ENCODE measurements around the gene MAPRE2. TPM values are rescaled to one million over a fixed set of nuclear protein-coding genes. Genes with fewer than 3 reads are reported as not detected.
"Not testable (repeated sequence)": the region's sequence is repeated elsewhere in the genome, so short reads cannot be mapped to it uniquely, and the experiment has no call there.

The MAPRE2 gene
- total RNA-seq, 1 donor from 2014 or later, result 17.1 TPM

- TF ChIP-seq, protein P1, sequence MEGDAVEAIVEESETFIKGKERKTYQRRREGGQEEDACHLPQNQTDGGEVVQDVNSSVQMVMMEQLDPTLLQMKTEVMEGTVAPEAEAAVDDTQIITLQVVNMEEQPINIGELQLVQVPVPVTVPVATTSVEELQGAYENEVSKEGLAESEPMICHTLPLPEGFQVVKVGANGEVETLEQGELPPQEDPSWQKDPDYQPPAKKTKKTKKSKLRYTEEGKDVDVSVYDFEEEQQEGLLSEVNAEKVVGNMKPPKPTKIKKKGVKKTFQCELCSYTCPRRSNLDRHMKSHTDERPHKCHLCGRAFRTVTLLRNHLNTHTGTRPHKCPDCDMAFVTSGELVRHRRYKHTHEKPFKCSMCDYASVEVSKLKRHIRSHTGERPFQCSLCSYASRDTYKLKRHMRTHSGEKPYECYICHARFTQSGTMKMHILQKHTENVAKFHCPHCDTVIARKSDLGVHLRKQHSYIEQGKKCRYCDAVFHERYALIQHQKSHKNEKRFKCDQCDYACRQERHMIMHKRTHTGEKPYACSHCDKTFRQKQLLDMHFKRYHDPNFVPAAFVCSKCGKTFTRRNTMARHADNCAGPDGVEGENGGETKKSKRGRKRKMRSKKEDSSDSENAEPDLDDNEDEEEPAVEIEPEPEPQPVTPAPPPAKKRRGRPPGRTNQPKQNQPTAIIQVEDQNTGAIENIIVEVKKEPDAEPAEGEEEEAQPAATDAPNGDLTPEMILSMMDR (IDR thresholded peaks at IDR 0.05; ENCODE audit: unreplicated experiment), result no peak
- Mint-ChIP-seq H3K27me3 (ENCODE audit: low read depth) (no peaks in the 10 kb centered on the region), H3K9me3 (no peaks in the 10 kb centered on the region), H3K4me1 (peaks cover 8% of the 10 kb centered on the region), H3K36me3 (no peaks in the 10 kb centered on the region), H3K4me3 (no peak overlapping the region), H3K27ac (no peak overlapping the region)
- DNase-seq (ENCODE audit: low spot score in 2 of 2, unreplicated experiment in 2 of 2), result no peak
Observed at GRCh38 chr18:35167857-35168256, 126.6 kb downstream of the MAPRE2 start.

DNA sequence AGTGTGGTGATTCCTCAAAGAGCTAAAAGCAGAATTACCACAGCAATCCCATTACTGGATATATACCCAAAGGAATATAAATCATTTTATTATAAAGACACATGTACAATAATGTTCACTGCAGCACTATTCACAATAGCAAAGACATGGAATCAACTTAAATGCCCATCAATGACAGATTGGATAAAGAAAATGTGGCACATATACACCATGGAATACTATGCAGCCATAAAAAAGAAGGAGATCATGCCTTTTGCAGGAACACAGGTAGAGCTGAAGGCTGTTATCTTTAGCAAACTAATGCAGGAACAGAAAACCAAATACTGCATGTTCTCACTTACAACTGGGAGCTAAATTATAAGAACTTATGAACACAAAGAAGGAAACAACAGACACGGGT, 129.1 kb downstream of the MAPRE2 start:
- not testable (repeated sequence) for H3K9me3 Mint-ChIP-seq; H3K4me3 Mint-ChIP-seq; H3K36me3 Mint-ChIP-seq; DNase-seq (ENCODE audit: low spot score in 2 of 2, unreplicated experiment in 2 of 2); H3K27me3 Mint-ChIP-seq (ENCODE audit: low read depth); H3K27ac Mint-ChIP-seq
- peaks cover 12% of the 10 kb centered on the region for H3K4me1 Mint-ChIP-seq

DNA sequence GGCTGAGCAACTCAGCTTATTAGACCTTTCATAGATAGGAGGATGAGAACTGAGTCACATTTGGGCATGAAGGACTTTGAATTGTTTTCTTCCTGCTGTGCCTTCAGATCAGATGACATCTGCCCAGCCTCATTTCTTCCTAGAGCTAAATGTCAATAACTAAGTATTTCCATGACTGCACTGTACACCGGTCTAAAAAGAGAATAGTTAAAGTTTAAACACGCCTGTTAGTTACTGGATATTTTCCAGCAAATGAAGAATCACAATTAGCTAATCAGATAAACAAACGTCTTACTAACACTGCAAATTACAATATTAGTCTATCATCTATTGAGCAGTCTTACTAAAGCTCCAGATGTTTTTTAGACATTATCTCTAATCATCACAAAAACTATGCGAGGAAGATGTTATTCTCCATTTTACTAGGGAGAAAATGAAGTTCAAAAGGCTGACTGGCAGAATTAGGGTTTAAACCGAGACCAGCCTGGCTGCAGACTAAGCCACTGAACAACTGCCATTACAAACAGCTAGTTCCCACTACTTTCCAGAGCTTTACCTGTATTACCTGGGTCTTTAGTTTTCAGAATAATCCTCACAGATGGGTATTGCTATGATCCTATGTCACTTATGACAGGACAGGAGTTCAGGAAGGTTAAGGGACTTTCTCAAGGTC, 130.2 kb downstream of the MAPRE2 start:
- Mint-ChIP-seq H3K36me3 (no peaks in the 10 kb centered on the region), H3K9me3 (peaks cover 6% of the 10 kb centered on the region), H3K4me1 (peaks cover 6% of the 10 kb centered on the region), H3K27ac (no peak overlapping the region), H3K27me3 (ENCODE audit: low read depth) (no peaks in the 10 kb centered on the region), H3K4me3 (no peak overlapping the region)
- TF ChIP-seq, protein P1 (IDR thresholded peaks at IDR 0.05; ENCODE audit: unreplicated experiment), result no peak
- DNase-seq (ENCODE audit: low spot score in 2 of 2, unreplicated experiment in 2 of 2), result no peak

DNA sequence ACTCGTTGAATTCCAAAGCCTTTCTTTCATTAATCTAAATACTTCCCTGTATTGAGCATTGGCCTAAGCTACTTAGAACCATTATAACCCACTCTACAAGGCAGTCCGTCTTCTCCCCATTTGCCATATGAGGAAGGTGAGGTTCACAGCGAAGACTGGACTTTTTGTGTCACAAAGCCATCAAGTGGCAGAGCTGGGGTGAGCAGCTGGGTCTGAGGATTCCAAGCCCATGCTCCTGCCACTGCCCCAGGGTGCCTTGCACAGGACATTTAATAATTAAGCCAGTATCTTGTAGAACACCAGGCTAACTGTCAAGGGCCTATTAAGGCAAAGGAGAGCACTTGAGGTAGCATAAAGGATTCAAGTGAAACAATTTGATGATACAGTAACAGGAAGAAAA, 130.8 kb downstream of the MAPRE2 start:
- H3K4me1 Mint-ChIP-seq, result peaks cover 6% of the 10 kb centered on the region
- no peaks in the 10 kb centered on the region for H3K36me3 Mint-ChIP-seq
- H3K27ac Mint-ChIP-seq, result no peak overlapping the region
- TF ChIP-seq, protein P1 (IDR thresholded peaks at IDR 0.05; ENCODE audit: unreplicated experiment), result no peak
- H3K4me3 Mint-ChIP-seq, result no peak overlapping the region
- DNase-seq (ENCODE audit: low spot score in 2 of 2, unreplicated experiment in 2 of 2), result no peak
- no peaks in the 10 kb centered on the region for H3K27me3 Mint-ChIP-seq (ENCODE audit: low read depth)
- H3K9me3 Mint-ChIP-seq, result peaks cover 9% of the 10 kb centered on the region

DNA sequence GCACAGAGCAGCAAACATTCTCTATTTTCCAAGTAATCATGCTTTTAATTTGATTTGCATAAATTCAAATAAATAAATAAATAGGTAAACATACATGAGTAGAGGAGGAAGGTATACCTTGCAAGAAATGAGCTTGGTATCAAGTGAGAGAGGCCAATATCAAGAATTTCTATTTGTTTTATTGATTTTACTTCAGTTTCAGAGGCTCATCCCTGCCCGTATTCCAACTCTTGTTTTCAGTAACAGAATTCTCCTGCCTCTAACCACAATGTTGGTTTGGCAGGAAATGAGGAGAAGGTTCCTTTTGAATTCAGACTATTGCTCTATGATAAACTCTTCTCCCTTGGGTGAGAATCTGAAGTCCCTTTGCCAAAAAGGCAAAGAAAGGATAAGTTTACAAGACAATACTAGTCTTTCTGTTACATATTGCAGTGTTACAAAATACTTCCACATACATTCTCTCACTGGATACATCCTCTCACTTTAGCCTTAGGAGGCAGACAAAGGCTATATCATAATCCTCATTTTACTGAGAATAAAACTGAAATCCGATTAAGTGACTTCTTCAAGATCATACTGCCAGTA, 131.3 kb downstream of the MAPRE2 start:
- TF ChIP-seq, protein P1 (IDR thresholded peaks at IDR 0.05; ENCODE audit: unreplicated experiment), result no peak
- H3K27me3 Mint-ChIP-seq (ENCODE audit: low read depth), result no peaks in the 10 kb centered on the region

GRCh38 chr18:35174093-35174731, 133.0 kb downstream of the MAPRE2 start:
- TF ChIP-seq, protein P1 (IDR thresholded peaks at IDR 0.05; ENCODE audit: unreplicated experiment), result no peak
- Mint-ChIP-seq H3K4me1 (peaks cover 6% of the 10 kb centered on the region), H3K27ac (no peak overlapping the region), H3K4me3 (no peak overlapping the region), H3K9me3 (peaks cover 13% of the 10 kb centered on the region), H3K27me3 (ENCODE audit: low read depth) (no peaks in the 10 kb centered on the region), H3K36me3 (no peaks in the 10 kb centered on the region)
- no peak for DNase-seq (ENCODE audit: low spot score in 2 of 2, unreplicated experiment in 2 of 2)

More for the DNA sequence above, 131.3 kb downstream of the MAPRE2 start:
- H3K4me1 Mint-ChIP-seq, result peaks cover 6% of the 10 kb centered on the region
- no peak overlapping the region for H3K4me3 Mint-ChIP-seq
- no peak for DNase-seq (ENCODE audit: low spot score in 2 of 2, unreplicated experiment in 2 of 2)
- H3K9me3 Mint-ChIP-seq, result peaks cover 13% of the 10 kb centered on the region
- no peak overlapping the region for H3K27ac Mint-ChIP-seq
- no peaks in the 10 kb centered on the region for H3K36me3 Mint-ChIP-seq
